HG02884 (cell line): Measurements from ENCODE around the gene CCND1.
"Not testable (repeated sequence)": the region's sequence is repeated elsewhere in the genome, so short reads cannot be mapped to it uniquely, and the experiment has no call there.

Experiments used
- ATAC-seq: cut with Tn5 transposase; IDR thresholded peaks from one replicate; pipeline ENCODE4 v1.9.1; 2021; ENCODE audit warnings: mild to moderate bottlenecking, moderate library complexity; ENCODE audit not compliant: unreplicated experiment

CCND1 gene

DNA sequence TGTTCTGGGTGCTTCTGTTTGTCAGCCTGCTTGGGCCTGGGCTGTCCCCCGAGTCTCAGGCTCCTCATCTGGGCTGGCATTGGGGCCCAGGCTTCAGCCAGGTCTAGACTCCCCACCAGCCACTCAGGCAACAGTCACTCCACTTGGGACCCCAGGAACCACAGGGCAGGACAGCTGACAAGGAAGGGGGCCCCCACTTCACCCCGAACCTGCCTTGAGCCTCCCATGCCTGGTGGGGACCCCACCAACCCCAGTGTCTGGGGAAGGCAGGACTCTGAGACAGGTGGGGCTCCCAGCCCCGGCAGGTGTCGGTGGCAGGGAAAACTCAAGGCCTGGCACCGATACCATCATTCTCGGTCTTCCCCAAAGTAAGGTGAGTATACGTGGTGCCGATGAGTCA, 45.9 kb downstream of the CCND1 start:
- ATAC-seq = no peak

DNA sequence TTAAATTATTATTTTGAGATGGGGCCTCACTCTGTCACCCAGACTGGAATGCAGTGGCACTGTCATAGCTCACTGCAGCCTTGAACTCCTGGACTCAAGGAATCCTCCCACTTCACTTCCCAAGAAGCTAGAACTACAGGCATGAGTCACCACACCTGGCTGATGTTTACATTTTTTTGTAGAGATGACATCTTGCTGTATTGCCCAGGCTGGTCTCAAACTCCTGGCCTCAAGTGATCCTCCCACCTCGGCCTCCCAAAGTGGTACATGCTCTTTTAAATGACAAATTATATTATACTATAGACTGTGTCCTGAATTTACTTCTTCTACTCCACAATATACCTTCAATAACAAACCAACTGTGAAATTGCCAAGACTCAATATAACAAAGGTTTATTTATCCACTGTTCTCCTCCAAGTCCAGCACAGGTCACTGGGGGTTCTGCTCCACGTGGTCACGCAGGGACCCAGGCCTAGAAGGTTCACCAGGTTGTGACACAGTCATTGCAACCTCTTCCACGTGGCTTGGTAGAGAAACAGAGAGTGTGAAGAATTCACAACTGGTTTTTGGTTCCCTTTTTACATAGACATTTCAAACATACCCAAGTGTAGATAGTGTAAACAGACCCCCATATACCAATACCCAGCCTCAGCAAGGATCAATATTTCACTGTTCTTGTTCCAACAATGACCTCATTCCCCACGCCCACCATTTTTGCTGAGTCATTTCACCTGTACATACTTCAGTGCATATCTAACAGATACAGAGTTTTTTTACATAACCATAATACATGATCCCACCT, 47.2 kb downstream of the CCND1 start:
- ATAC-seq = not testable (repeated sequence)

DNA sequence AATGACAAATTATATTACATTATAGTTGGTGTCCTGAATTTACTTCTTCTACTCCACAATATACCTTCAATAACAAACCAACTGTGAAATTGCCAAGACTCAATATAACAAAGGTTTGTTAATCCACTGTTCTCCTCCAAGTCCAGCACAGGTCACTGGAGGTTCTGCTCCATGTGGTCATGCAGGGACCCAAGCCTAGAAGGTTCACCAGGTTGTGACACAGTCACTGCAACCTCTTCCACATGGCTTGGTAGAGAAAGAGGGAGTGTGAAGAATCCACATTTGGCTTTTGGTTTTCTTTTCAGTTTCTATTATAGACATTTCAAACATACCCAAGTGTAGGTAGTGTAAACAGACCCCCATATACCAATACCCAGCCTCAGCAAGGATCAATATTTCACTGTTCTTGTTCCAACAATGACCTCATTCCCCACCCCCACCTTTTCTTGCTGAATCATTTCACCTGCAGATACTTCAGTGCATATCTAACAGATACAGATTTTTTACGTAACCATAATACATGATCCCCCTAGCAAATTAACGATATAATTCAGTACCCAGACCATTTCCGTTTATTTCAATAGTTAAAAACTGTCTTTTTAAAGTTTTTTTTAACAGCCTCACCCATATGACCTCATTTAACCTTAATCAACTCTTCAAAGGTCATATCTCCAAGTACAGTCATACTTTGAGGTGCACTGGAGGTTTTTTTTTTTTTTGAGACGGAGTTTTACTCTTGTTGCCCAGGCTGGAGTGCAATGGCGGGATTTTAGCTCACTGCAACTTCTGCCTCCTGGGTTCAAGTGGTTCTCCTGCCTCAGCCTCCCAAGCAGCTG, 48.7 kb downstream of the CCND1 start:
- ATAC-seq = no peak

DNA sequence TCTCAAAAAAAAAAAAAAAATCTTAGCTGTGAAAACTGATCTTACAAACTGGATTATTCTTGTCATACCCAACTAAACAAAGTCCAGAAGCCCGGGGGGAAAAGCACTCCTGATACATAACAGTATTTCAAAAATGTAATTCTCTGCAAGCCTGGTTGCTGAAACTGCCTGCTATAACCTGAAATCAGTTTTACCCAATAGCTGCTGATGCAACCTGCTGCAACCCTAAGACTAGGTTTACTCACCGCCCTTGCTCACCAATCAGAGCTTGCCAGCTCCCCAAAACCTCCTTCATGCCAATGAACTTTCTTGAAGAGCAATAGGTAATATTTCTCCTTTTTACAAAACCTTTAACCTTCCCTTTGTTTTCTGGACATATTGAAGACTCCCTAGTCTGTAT, 50.5 kb downstream of the CCND1 start:
- no peak for ATAC-seq

DNA sequence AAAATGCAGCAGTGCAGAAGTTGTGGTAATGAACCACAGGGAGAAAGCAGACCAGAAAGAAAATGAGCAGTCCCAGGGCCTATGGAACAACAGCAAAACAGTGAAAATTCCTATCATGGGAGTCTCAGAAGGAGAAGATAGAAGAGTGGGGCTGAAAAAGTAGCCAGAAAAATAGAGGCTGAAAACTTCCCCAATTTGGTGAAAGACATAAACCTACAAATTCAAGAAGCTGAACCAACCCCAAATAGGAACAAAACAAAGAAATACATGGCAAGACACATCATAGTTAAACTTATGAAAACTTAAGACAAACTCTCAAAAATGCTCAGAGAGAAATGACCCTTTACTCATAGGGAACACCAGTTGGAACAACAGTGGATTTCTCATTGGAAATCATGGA, 51.5 kb downstream of the CCND1 start:
- no peak for ATAC-seq

DNA sequence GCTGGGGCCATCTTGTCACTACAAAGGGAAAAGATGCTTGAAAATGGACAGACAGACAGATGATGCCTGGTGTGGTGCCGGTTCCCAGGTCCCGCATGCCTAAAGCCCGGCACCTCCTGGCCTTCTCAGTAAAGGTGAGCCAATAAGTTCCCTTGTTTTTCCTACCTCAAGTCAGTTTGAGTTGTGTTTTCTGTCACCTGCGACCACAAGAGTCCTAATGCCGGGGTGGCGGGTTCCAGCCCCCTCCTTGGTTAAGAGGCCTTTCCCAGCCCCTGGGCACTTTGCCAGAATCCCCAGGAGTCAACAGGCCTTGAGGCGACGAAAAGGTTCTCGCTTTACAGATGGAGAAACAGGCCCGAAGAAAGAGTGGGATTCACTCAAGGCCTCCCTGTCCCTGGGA, 53.8 kb downstream of the CCND1 start:
- ATAC-seq = no peak

DNA sequence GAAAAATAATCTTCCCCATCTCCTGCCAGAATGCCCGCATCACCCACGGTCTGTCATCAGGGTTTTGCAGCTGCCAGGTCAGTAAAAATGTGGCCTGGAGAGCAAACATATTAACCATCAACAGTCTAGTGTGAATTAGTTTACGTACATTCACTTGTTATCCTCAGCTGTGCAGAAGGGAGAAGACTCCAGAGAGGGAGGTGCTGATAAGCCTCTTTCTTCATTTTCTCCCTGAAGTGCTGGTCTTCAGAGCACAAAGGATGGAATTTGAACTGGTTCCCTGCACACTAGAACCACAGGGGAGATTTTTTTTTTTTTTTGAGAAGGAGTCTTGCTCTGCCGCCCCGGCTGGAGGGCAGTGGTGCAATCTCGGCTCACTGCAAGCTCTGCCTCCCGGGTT, 54.6 kb downstream of the CCND1 start:
- ATAC-seq = no peak

DNA sequence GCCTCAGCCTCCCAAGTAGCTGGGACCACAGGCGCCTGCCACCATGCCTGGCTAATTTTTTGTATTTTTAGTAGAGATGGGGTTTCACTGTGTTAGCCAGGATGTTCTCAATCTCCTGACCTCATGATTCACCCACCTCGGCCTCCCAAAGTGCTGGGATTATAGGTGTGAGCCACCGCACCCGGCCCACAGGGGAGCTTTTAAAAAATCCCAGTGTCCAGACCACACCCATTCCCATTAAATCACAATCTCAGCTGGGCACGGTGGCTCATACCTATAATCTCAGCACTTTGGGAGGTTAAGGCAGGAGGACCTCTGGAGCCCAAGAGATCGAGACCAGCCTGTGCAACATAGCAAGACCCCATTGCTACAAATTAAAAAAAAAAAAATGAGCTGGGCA, 55.0 kb downstream of the CCND1 start:
- ATAC-seq = not testable (repeated sequence)

DNA sequence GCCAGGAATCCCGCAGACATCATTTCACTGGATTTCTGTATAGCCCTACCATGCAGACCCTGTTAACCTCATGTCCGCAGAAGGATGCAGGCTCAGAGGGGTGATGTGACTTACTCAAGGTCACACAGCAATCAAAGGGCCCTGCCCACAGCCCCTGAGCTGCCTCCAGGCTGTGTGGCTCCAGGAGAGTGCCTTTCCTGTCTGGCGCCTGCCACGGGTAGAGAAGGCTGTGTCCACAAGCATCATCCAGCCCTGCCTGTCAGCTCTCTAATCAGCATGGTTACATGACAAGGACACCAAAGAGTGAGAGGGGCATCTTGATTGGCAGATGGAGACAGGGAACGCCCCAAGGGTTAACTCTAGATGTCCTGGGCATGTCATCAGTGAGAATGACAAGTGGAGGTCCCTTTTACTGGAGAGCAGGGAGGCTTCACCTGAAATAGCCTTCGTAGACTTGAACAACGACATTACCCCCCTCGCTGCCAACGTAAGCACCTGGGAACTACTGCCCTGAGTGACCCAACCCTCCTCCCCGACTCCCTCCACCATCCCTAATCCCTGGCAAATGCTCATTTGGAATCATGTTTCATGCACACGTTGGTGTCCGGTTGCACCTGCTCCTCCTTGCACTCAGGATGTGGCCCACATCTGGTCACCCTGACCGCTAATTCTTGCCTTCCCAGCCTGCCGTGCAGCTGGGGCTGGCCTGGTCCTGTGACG, 56.0 kb downstream of the CCND1 start:
- no peak for ATAC-seq

DNA sequence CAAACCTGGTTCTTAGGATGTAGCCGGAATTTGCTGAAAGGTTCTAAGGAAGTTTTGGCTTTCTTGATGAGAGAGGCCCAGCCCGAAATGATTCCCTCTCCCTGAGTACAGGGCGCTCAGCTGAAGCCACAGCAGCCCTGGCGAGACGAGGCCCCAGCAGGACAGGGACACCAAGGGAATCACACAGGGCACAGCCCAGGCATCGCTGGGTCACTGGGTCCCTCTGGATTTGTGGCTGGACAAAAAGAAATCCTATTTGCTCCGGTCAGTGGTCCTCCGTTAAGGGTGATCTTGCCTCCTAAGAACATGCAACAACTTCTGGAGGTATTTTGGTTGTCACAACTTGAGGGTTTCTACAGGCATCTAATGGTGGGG, 56.5 kb downstream of the CCND1 start:
- ATAC-seq = no peak

DNA sequence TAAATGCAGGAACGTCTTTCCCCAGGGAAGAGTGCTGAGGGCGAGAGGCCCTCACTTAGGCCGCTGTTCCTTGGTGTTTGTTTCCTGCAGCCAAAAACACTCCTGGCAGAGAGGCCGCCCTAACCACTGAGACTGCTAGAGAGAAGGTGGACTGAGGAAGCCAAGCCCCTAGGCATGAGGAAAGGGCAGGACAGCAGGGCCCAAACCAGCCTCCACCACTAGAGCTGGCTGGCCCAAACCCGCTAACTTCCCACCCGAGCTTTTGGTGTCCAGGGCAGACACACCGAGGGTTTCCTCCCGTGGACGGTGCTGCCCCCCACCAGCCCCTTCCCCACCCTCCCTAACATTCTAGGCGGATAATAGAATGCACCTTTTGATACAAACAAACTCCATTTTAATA, 56.9 kb downstream of the CCND1 start:
- ATAC-seq = no peak

DNA sequence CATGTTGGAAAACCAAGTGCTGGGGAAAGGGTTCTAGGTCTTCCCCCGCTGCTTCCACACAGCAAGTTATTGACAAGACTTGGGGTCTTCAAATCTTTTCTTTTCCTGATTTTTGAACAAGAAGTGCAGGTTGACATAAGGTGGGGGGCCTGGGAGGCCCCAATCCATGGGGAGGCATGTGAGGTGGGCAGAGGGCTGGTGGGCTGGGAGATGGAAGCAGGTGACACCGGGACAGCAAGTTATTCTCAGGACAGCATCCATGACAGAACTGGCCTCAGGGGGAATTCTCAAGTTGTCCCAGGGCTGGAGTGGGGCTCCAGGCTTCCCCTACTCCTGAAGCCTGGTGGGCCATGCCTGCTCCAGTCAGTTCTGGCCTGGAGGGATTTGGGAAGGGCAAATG, 57.4 kb downstream of the CCND1 start:
- ATAC-seq = no peak

DNA sequence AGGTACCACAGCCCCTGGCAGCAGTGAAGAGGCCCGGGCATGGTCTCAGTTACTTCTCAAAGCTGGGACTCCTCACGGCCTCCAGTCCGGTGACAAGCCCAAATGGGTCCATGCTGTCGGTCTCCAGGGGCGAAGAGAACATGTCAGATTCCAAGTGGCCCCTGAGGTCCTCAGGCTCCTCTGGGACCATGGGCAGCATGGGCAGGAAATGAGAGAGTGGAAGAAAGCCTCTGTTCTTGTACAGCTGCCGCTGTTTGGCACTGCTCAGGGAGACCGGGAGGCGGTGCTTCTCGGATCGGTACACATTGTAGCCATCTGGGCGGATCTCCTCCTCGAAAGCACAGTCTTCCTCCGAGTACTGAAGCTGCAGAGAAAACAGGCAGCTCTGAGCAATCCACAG, 58.3 kb downstream of the CCND1 start:
- no peak for ATAC-seq

DNA sequence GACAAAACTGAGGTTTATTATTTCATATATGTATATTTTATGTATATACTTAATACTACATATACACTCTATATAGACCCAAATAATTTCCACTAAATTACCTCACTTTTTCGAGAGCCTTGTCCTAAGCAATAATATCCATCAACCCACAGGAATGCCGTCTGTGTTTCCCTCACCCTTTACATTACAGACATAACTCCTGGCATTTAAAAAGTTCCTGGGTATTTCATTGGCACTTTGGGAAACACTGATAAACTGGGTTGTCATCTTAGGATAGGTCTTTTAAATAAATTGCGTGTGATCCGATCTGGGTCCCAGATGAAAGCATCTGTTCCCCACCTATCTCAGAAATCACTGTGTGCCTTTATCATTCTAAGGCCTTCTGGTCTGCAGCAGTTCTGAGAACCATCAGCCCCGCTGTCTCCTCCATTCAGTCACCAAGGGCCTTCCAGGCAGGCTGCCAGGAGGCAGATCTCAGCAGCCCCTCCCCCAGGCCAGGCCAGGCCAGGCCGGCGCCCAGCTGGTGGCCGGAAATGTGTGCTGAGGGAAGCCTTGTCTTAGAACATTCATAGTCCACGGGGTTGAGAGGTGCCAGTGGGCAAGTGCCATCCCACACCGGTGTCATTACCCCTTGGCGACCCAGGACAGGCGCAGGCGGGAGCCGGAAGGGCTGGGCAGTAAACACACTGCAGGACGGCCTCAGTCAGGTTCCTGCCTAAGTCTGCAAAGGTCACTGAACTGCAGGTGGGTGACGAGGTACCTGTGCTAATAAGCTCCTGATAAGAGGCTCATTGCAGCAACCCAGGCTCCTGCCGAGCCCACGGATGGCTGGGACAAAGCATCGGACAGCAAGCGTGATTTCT, 59.6 kb downstream of the CCND1 start:
- ATAC-seq = no peak

DNA sequence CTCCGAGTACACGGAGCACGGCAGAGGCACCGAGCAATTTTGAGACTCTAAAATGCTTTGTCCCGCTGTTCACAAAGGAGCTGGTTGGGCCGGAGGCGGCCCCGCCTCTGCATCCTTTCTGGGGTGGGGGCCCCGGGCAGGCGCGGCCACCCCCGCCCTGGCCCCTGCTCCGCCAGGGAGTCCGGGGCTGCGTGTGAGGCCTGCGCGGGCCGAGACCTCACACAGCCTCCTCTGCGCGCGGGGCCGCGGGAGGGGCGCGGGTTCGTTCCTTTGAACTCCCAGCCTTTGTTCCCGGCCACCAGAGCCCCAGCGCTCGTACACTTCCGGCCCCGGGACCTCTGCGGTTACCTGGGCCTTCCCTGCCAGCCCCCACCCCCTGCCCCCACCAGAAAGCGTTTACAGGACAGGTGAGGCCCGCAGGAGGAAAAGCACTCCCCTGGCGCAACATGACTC, 61.3 kb downstream of the CCND1 start:
- ATAC-seq = no peak

DNA sequence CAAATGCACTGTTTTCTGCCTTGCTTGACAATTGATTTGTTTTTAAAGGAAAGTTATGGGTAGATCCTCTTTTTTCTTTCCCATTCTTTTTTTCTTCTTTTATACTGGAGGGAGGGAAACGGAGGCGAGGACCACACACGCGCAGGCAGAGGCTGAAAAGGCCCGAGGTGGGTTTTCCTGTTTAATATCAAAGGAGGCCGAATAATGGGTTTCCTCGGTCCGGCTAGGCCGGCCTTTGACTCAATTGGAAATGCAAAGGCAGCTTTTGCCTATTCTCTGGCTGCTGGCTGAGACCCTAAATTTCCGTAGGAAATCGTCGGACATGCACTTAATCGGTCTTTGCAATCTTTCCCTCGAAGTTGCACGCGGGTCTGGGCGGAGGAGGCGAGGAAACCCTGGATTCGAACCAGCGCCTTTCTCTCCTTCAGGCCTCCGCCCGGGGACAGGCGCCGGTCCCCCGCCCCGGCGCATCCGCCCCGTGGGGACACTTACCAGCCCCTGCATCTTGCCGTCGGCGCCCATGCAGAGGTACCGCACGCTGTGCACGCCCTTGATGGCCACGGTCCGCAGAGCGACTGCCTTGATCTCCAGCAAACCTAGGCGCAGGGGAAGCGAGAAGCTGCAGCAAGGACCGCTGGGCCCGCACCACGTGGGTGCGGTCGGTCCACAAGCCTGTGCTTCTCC, 62.0 kb downstream of the CCND1 start:
- ATAC-seq = no peak

DNA sequence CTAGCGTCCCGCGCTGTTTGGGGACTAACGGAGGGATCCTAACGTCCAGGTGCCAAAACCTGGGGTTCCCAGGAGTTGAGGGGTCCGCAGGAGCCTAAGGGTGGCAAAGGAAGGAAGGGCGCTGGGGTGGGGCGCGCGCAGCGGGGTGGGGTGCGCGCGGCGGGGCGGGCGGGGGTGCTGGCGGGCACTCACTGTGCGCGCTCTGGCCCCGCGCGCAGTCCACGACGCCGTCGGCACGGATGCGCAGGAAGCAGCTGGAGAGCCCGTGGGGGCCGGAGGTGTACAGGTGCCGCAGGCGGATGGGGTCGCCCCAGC, 62.5 kb downstream of the CCND1 start:
- ATAC-seq = no peak
